Measurements from ENCODE around the gene SUPT3H.

Gene SUPT3H

GRCh38 chr6:45003387-45003786 lies 374.3 kb downstream of the SUPT3H start:
- DNase-seq (ENCODE audit: low read depth, low spot score): no peak

- no peak for DNase-seq (ENCODE audit: low read depth, low spot score)
These were observed 375.2 kb downstream of the SUPT3H start for GRCh38 chr6:45002390-45003105.

DNA sequence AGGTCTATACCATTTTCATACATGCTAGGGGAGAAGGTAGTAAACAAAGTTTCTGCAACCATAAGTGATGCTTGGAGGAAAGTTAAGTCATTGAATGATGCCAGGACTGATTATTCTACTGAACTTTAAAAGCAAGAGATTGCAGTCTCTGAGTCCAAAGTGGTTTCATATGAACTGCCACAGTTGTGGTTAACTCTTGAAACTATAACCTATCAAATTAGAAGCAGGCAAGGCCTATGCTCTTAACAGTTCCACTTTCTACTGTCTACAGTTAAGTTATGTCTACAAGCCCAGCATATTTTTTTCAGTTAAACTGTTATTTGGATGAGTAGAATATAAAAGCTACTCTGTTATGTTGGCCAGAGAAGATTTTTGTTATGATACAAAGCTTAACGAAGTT lies 376.1 kb downstream of the SUPT3H start:
- DNase-seq (ENCODE audit: low read depth, low spot score): no peak

DNA sequence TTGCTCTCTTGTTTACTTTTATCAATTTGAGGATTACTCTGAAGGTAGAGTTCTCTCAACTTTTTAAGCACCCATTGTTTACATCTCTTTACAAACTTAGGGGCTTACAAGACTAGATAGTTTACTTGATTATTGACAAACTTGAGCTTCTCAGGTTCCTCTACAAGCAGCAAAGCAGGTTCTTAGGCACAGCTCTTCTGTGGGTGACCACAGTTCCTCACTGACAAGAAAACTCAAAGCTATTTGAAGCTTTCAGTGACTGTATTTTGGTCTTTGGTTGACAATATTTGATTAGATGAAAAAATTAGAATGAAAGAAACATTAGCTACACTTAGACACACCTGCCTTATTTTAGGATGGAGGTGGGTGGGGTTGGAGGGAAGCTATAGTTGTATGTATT lies 376.9 kb downstream of the SUPT3H start:
- DNase-seq (ENCODE audit: low read depth, low spot score): no peak

DNA sequence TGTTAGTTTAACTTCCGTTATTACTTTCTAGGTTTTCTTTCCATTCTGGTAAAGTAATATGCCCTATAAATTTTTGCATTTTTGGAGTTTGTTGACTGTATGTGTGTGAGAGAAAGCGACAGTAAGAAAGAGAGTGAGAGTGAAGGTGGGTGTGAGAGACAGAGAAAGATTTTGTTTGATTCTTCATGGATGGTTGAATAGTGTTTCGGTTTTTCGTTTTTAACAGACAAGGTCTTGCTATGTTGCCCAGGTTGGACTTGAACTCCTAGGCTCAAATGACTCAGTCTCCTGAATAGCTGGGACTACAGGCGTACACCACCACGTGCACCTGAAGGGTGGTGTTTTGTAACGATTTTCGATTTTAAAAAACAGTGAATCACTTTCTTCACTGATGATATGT lies 378.7 kb downstream of the SUPT3H start:
- DNase-seq (ENCODE audit: low read depth, low spot score): no peak

- no peak for DNase-seq (ENCODE audit: low read depth, low spot score)
These were observed 382.1 kb downstream of the SUPT3H start for GRCh38 chr6:44995486-44996132.

GRCh38 chr6:44989391-44989790 lies 388.3 kb downstream of the SUPT3H start:
- DNase-seq (ENCODE audit: low read depth, low spot score): no peak

DNA sequence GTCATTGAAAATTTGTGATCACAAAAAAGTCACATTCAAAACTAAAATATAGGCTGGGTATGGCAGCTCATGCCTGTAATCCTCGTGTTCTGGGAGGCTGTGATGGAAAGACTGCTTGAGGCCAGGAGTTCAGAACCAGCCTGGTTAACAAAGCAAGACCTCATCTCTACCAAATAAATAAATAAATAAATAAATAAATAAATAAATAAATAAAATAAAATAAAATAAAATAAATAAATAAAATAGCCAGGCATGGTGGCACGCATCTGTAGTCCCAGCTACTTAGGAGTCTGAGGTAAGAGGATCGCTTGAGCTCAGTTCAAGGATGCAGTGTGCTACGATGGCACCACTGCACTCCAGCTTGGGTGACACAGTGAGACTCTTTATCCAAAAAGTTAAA lies 392.7 kb downstream of the SUPT3H start:
- DNase-seq (ENCODE audit: low read depth, low spot score): no peak

- DNase-seq (ENCODE audit: low read depth, low spot score): no peak
These were observed 394.0 kb downstream of the SUPT3H start for GRCh38 chr6:44983467-44984365.

DNA sequence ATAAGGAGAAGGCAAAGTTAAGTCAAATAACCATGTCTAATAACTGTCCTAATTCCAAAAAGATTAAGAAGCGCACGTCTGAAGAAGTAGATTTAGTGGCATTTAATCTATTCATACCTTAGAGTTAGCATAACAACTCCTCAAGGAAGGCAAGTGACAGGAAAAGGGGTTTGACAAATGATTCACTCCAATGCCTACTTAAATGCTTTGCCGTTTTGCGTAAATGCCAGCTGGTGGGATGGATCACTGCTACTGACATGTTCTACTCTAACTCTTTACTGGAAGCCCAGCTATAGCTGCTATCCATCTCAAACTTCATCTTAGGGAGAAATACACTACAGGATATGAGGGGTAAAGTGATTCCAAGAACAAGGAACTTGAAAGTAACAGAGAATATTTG lies 396.9 kb downstream of the SUPT3H start:
- DNase-seq (ENCODE audit: low read depth, low spot score): no peak

DNA sequence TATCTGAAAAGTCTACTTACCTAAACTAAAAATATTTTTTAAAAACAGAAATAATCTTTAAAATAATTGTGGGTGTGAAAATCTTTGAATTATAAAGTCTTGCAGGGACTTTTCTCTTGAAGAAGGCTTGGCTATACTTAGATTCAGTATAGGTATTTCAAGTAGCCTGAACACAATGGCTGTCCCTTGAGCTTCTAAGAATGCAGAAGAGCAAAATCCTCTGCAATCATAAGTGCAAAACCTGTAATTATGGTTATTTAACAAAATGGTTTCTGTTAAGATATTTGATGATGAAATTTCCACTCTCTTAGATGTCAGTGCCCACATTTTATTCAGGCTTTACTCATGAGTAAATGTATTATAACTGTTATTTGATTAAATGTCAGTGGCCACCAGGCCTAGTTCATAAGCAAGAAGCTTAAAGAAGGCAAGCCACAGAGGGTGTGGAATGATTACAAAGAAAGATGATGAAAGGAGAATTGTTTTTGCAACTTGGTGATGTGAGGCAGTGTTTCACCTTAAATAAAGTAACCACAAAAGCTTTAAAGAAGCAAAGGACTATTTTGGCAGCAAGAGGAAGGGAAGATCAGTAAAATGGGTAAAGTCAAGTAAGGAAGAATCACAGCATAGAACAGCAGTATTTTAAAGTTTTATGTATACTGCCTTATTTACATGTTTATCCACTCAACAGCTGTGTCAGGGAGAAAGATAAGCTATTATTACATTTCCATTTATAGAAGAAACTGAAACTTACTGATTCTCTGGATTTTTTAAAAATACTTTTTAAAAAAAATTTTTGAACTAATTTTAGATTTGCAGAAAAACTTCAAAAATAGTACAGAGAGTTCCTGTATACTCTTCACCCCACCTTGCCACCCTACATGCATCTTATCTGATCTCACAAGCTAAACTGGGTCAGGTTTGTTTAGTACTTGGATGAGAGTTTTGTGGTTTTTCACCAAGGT lies 400.8 kb downstream of the SUPT3H start:
- DNase-seq (ENCODE audit: low read depth, low spot score): no peak

GRCh38 chr6:44974511-44974910 lies 403.2 kb downstream of the SUPT3H start:
- no peak for DNase-seq (ENCODE audit: low read depth, low spot score)

DNA sequence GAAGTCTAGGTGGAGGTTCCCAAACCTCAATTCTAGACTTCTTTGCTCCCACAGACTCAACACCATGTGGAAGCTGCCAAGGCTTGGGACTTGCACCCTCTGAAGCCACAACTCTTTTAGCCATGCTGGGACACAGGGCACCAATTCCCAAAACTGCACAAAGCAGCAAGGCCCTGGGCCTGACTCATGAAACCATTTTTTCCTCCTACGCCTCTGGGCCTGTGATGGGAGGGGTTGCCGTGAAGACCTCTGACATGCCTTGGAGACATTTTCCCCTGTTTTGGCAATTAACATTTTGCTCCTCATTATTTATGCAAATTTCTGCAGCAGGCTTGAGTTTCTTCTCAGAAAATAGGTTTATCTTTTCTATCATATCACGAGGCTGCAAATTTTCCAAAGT lies 405.0 kb downstream of the SUPT3H start:
- DNase-seq (ENCODE audit: low read depth, low spot score): no peak

GRCh38 chr6:44969446-44970185 lies 408.1 kb downstream of the SUPT3H start:
- DNase-seq (ENCODE audit: low read depth, low spot score): no peak

DNA sequence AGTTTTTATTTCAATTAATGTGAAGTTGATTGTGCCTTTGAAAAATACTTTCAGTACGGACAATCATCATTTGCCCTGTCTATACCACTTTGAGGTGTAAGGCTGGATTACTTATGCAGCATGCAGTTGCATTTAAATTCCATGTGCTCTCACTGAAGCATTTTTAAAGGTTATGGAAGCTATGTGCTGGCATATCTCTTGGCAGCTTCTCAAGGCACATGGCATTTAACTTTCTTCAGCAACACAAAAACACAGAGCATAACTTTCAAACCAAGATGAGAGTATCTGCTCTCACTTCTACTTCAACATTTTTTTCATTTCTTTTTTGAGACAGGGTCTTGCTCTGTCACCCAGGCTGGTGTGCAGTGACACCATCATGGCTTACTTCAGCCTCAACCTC lies 410.3 kb downstream of the SUPT3H start:
- DNase-seq (ENCODE audit: low read depth, low spot score): no peak

DNA sequence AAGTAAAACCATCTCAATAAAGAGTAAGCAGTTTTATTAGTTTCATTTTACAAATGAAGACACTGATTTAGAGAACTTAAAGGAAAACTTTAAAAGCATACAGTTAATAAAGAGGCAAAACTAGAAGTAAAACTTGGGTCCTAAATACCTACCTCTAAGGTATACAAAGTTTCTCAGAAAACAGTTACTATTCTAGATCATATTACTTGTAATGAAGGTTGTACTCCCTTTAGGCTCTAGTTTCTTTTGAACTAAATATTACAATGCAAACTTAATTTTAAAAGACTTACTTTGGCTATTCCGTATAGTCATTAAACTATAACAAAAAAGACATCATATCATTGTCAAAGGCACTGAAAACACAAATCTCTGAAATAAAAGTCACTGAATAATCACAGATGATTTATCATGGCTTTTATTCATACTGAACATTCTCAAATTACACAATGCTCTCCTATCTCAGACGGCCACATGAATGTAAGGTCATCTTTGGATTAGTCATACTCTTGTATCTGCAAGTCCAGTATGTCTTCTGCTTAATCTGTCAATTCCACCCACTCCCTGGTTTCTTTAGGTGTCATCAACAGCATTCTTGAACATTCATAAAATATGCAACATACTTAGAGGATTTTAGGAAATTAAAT lies 411.2 kb downstream of the SUPT3H start:
- DNase-seq (ENCODE audit: low read depth, low spot score): no peak

- DNase-seq (ENCODE audit: low read depth, low spot score): no peak
These were observed 412.0 kb downstream of the SUPT3H start for GRCh38 chr6:44965708-44966107.

DNA sequence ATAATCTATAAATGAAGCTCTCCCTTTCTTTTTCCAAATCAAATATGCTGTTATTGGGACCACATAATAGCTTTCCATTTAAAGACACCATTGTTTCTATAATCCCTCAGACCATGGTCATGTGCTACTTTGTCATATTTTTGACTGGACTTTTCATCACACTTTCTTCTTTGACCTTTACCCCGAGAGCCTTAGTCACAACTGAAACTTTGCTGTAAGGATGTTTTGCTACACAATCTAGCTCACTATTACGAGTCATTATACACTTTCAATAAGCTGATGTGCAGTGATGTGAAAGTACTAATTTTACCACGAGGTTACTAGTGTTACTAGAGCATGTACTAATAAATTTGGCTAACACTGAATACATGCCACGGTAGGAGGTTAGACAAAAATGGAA lies 416.8 kb downstream of the SUPT3H start:
- DNase-seq (ENCODE audit: low read depth, low spot score): no peak

- no peak for DNase-seq (ENCODE audit: low read depth, low spot score)
These were observed 418.1 kb downstream of the SUPT3H start for GRCh38 chr6:44959651-44960050.

DNA sequence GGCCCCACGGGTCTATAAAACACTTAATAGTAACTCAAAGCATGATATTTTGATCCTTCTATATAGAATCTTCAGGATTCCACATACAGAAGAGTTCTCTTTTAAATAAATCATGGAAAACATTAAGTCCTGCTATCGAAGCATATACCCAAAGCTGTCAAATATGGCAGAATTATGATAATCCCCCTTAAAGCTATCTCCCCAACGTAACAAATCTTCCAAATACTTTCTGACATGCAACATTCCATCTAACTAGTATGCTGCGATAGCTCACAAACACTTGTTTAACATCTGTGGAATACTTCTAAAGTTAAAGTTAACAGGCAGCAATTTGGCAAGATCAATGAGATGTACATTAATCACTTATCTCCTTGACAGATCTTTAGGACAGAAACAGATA lies 420.6 kb downstream of the SUPT3H start:
- no peak for DNase-seq (ENCODE audit: low read depth, low spot score)

Data from activated CD4-positive, CD25-positive, alpha-beta regulatory T cell treated with anti-CD3 and anti-CD28 coated beads, Interleukin-2, amount 50 U/mL, for 16 hours (primary cell).